Left ventricle myocardium inferior (tissue), 1 donor: Measurements from ENCODE around the gene SLMAP. TPM values are rescaled to one million over a fixed set of nuclear protein-coding genes. Genes with fewer than 3 reads are reported as not detected.

Experiments
- DNase-seq: peaks from one replicate; pipeline ENCODE4 v3.0.0-alpha.2; 2020
- H3K27ac ChIP-seq: fragments of 200-600 bp; replicated peaks from 2 replicates; pipeline ENCODE4 v1.8.0; 2021
- H3K27me3 ChIP-seq: fragments of 200-600 bp; 2 replicates; pipeline ENCODE4 v1.8.0; 2021; ENCODE audit warnings: low read depth
- H3K36me3 ChIP-seq: fragments of 200-600 bp; 2 replicates; pipeline ENCODE4 v1.8.0; 2021
- H3K4me1 ChIP-seq: fragments of 200-600 bp; 2 replicates; pipeline ENCODE4 v1.8.0; 2021
- H3K4me3 ChIP-seq: fragments of 200-600 bp; 2 replicates; pipeline ENCODE4 v1.8.0; 2021; ENCODE audit warnings: mild to moderate bottlenecking, moderate library complexity
- H3K9me3 ChIP-seq: fragments of 200-600 bp; replicated peaks from 2 replicates; pipeline ENCODE4 v1.8.0; 2021
- CTCF ChIP-seq: fragments of 200-600 bp; IDR thresholded peaks from 2 replicates; pipeline ENCODE4 v1.8.0; 2021; ENCODE audit warnings: antibody characterized with exemption, mild to moderate bottlenecking, borderline replicate concordance
- intact Hi-C: fragments of 100-400 bp; cut with micrococcal nuclease; formaldehyde crosslinking; loops from one replicate; pipeline ENCODE4 v1.11.0; 2022
- long read RNA-seq: library from polyadenylated mRNA; unstranded; transcript quantifications from one replicate; pipeline ENCODE4 v2.0.0, GENCODE V29; 2021
- total RNA-seq: library from RNA; stranded (reverse); fragmentation: NEBNext Ultra II Directional; extraction: Animal tissue kit (Norgen Biotek cat#: 25700); gene quantifications from one replicate; pipeline ENCODE4 v1.2.1, GENCODE V29; 2021
- donor health status: DM: no; HTN: yes; CAD: no; lungs with severe emphysema.

The SLMAP gene
- total RNA-seq, result 316 TPM
- long read RNA-seq, full-length matches to known transcripts, result 17 of 272 reads
- long read RNA-seq, partial matches to known transcripts, result 212 of 272 reads
- long read RNA-seq, other reads (novel, unspliced or antisense), result 43 of 272 reads

- intact Hi-C loops, result no loop called here
- peak within 1 kb of the TSS; percentile 91 for H3K27ac ChIP-seq
- TF ChIP-seq CTCF, result no peak
- H3K4me1 ChIP-seq, result peaks cover 56% of the 10 kb centered on the region
- no peaks in the 10 kb centered on the region for H3K27me3 ChIP-seq
- peak within 1 kb of the TSS; percentile 84 for H3K4me3 ChIP-seq
- no peaks in the 10 kb centered on the region for H3K9me3 ChIP-seq
- H3K36me3 ChIP-seq, result peaks cover 18% of the 10 kb centered on the region
- DNase-seq, result peak; percentile 96
Measured at GRCh38 chr3:57755741-57756527, at the start of gene SLMAP. Gene SLMAP (plus strand): TSS chr3:57756309. CDS start chr3:57757652, 1,343 bp downstream.

- no peak for DNase-seq
- H3K36me3 ChIP-seq, result no peaks in the 10 kb centered on the region
- H3K4me3 ChIP-seq, result no peak overlapping the region
- no peaks in the 10 kb centered on the region for H3K9me3 ChIP-seq
- no peak for TF ChIP-seq CTCF
- no peaks in the 10 kb centered on the region for H3K27me3 ChIP-seq
- no peak overlapping the region for H3K27ac ChIP-seq
- intact Hi-C loops, result no loop called here
- H3K4me1 ChIP-seq, result no peaks in the 10 kb centered on the region
Measured at GRCh38 chr3:57706462-57706861, 49.6 kb upstream of the SLMAP start.

GRCh38 chr3:57709031-57709430 is 47.1 kb upstream of the SLMAP start:
- Histone ChIP-seq H3K4me3 (no peak overlapping the region), H3K4me1 (no peaks in the 10 kb centered on the region), H3K36me3 (no peaks in the 10 kb centered on the region), H3K27me3 (no peaks in the 10 kb centered on the region), H3K9me3 (no peaks in the 10 kb centered on the region), H3K27ac (no peak overlapping the region)
- intact Hi-C loops, result no loop called here
- no peak for TF ChIP-seq CTCF
- DNase-seq, result no peak

- DNase-seq, result no peak
- TF ChIP-seq CTCF, result no peak
- Histone ChIP-seq H3K27ac (no peak overlapping the region), H3K4me3 (no peak overlapping the region), H3K4me1 (no peaks in the 10 kb centered on the region), H3K27me3 (no peaks in the 10 kb centered on the region), H3K36me3 (no peaks in the 10 kb centered on the region), H3K9me3 (no peaks in the 10 kb centered on the region)
- intact Hi-C loops, result no loop called here
Measured at GRCh38 chr3:57709559-57709958, 46.5 kb upstream of the SLMAP start.

- Histone ChIP-seq H3K27ac (no peak overlapping the region), H3K9me3 (no peaks in the 10 kb centered on the region), H3K36me3 (no peaks in the 10 kb centered on the region), H3K27me3 (no peaks in the 10 kb centered on the region), H3K4me3 (no peak overlapping the region), H3K4me1 (peaks cover 4% of the 10 kb centered on the region)
- no peak for DNase-seq
- TF ChIP-seq CTCF, result no peak
- intact Hi-C loops, result no loop called here
Measured at GRCh38 chr3:57715686-57716085, 40.4 kb upstream of the SLMAP start.
